ENCODE measurements around the gene RNF207. TPM values are rescaled to one million over a fixed set of nuclear protein-coding genes. Genes with fewer than 3 reads are reported as not detected.

The RNF207 gene
- total and polyA plus RNA-seq, 2 of the 13 experiments (the other 11 are each of a cell fraction or from before 2014, with no cell fraction given) = 9.8 to 15.9 TPM

GRCh38 chr1:6162773-6163172, 43.1 kb upstream of the RNF207 start:
- ChIA-PET CTCF (ENCODE audit: low intra/inter-chr PET ratio, low total read pairs) (no interaction called here), POLR2A (no interaction called here)
- Histone ChIP-seq H3K9me3 (ENCODE audit: low read length) (no peaks in the 10 kb centered on the region), H4K20me1 (ENCODE audit: insufficient read depth, low read length) (peaks cover 13% of the 10 kb centered on the region), H3K36me3 (replicated peaks in 1 of 2; ENCODE audit: control insufficient read depth in 1 of 2, insufficient read depth in 2 of 2, low read length in 2 of 2) (no peaks in the 10 kb centered on the region), H3K27ac (ENCODE audit: extremely low read length, insufficient read depth, low read length) (no peak overlapping the region), H3K4me2 (ENCODE audit: low read depth, low read length) (no peak overlapping the region), H3K4me1 (ENCODE audit: insufficient read depth, low read length) (peaks cover 8% of the 10 kb centered on the region), H2AFZ (ENCODE audit: low read length) (no peak overlapping the region), H3K9ac (ENCODE audit: insufficient read depth, low read depth, low read length) (no peak overlapping the region), H3K79me2 (ENCODE audit: insufficient read depth, low read length) (no peaks in the 10 kb centered on the region), H3K27me3 (ENCODE audit: control insufficient read depth in 1 of 2, insufficient read depth in 2 of 2, low read length in 2 of 2) (peaks cover 22 to 76% of the 10 kb centered on the region in 2 experiments), H3K4me3 (replicated peaks in 1 of 3; ENCODE audit: insufficient read depth in 1 of 3, low read depth in 2 of 3, low read length in 3 of 3) (no peak overlapping the region)
- FAIRE-seq (no peak), DNase-seq (ENCODE audit: low spot score) (no peak), ATAC-seq (peak; percentile 58)
- no TSS peak for BruUV-seq (replicated peaks)
- no CpG with 5 or more reads among the region's 13 CpGs for WGBS (ENCODE audit: low lambda C conversion rate)
- intact Hi-C loops (cut with micrococcal nuclease; ENCODE audit: unreplicated experiment) (no loop called here), in situ Hi-C loops (cut with HindIII; ENCODE audit: extremely low pct_ligation_motif_present, low pct_unique_long_range_greater_than_20kb) (no loop called here)
- TF ChIP-seq REST (IDR thresholded peaks at IDR 0.05; ENCODE audit: borderline replicate concordance in 1 of 2, low read depth in 1 of 2, low read length in 2 of 2) = 0 out of 4 replicates have a peak, but pooled peaks of 1 of the 2 experiments have one; percentile 5
- TF ChIP-seq ZNF790 (CRISPR knock-in tag; IDR thresholded peaks at IDR 0.05; ENCODE audit: borderline replicate concordance) = no peak
- TF ChIP-seq TARDBP (CRISPR knock-in tag; IDR thresholded peaks at IDR 0.05) = no peak
- no peak for TF ChIP-seq ZNF776 (CRISPR knock-in tag; IDR thresholded peaks at IDR 0.05)
- TF ChIP-seq SMAD9 (CRISPR knock-in tag; IDR thresholded peaks at IDR 0.05) = no peak
- no peak for TF ChIP-seq ZNF570 (CRISPR knock-in tag; IDR thresholded peaks at IDR 0.05; ENCODE audit: borderline replicate concordance)
